ENCODE measurements around the gene ATP8B3.

Gene ATP8B3

GRCh38 chr19:1811472-1811894 is 593 bp downstream of the ATP8B3 start (continued):
- TF ChIP-seq ZNF830 (tag by site-specific recombination; IDR thresholded peaks at IDR 0.05; ENCODE audit: low read depth), result no peak
- TF ChIP-seq BCL6B (tag by site-specific recombination; IDR thresholded peaks at IDR 0.05), result no peak
- no peak for TF ChIP-seq ZNF19 (tag by site-specific recombination; IDR thresholded peaks at IDR 0.05; ENCODE audit: low read depth)
- TF ChIP-seq MZF1 (tag by site-specific recombination; IDR thresholded peaks at IDR 0.05; ENCODE audit: borderline replicate concordance), result no peak
- TF ChIP-seq KLF8 (tag by site-specific recombination; IDR thresholded peaks at IDR 0.05), result peak; percentile 67; the same call in 1 of the 2 replicates
- peak; percentile 92 for TF ChIP-seq PATZ1 (tag by site-specific recombination; IDR thresholded peaks at IDR 0.05)
- TF ChIP-seq ZNF24 (tag by site-specific recombination; IDR thresholded peaks at IDR 0.05), result no peak; the same call in 1 of the 2 replicates
- no peak for TF ChIP-seq ZNF280D (tag by site-specific recombination; IDR thresholded peaks at IDR 0.05)
- no peak for TF ChIP-seq ZNF221 (tag by site-specific recombination; IDR thresholded peaks at IDR 0.05; ENCODE audit: borderline replicate concordance)
- no peak for TF ChIP-seq ZSCAN5A (tag by site-specific recombination; IDR thresholded peaks at IDR 0.05)
- TF ChIP-seq ZNF692 (tag by site-specific recombination; IDR thresholded peaks at IDR 0.05), result no peak
- no peak for TF ChIP-seq ZNF645 (tag by site-specific recombination; IDR thresholded peaks at IDR 0.05)
- no peak for TF ChIP-seq ZNF292 (tag by site-specific recombination; IDR thresholded peaks at IDR 0.05; ENCODE audit: borderline replicate concordance, low read depth)
- no peak for TF ChIP-seq PBX3 (CRISPR knock-in tag; IDR thresholded peaks at IDR 0.05)
- no peak for TF ChIP-seq YY1 (tag by site-specific recombination; IDR thresholded peaks at IDR 0.05)
- no peak for TF ChIP-seq ZNF621 (tag by site-specific recombination; IDR thresholded peaks at IDR 0.05)
- no peak for TF ChIP-seq ZNF473 (tag by site-specific recombination; IDR thresholded peaks at IDR 0.05)
- no peak for TF ChIP-seq ZNF140 (tag by site-specific recombination; IDR thresholded peaks at IDR 0.05)
- TF ChIP-seq ZNF416 (tag by site-specific recombination; IDR thresholded peaks at IDR 0.05), result no peak
- TF ChIP-seq ZNF843 (tag by site-specific recombination; IDR thresholded peaks at IDR 0.05), result no peak
- no peak for TF ChIP-seq ZNF560 (tag by site-specific recombination; IDR thresholded peaks at IDR 0.05; ENCODE audit: borderline replicate concordance)
- no peak for TF ChIP-seq ZNF132 (tag by site-specific recombination; IDR thresholded peaks at IDR 0.05; ENCODE audit: borderline replicate concordance)
- TF ChIP-seq ZNF792 (tag by site-specific recombination; IDR thresholded peaks at IDR 0.05), result no peak
- no peak for TF ChIP-seq HOXC10 (CRISPR knock-in tag; IDR thresholded peaks at IDR 0.05)
- TF ChIP-seq ZNF707 (tag by site-specific recombination; IDR thresholded peaks at IDR 0.05), result no peak
- TF ChIP-seq ZNF202 (tag by site-specific recombination; IDR thresholded peaks at IDR 0.05; ENCODE audit: borderline replicate concordance), result no peak
- TF ChIP-seq ZNF785 (tag by site-specific recombination; IDR thresholded peaks at IDR 0.05), result no peak

Data from HEK293 (cell line).